H9 (cell line): ENCODE results near the gene MEGF10. TPM values are rescaled to one million over a fixed set of nuclear protein-coding genes. Genes with fewer than 3 reads are reported as not detected.

Source experiments
- DNase-seq: peaks from one replicate; pipeline ENCODE4 v3.0.0-alpha.2; 2017
- H2AFZ ChIP-seq: one replicate; pipeline ENCODE4 v1.6.1; 2013; ENCODE audit warnings: mild to moderate bottlenecking, low read length, control low read depth, moderate library complexity
- H2AK5ac ChIP-seq: 2 replicates; pipeline ENCODE4 v1.6.1; 2013; ENCODE audit warnings: low read length, control low read depth, mixed read lengths; ENCODE audit not compliant: insufficient read length
- H2BK120ac ChIP-seq: one replicate; pipeline ENCODE4 v1.6.1; 2013; ENCODE audit warnings: low read depth, mild to moderate bottlenecking, low read length, control low read depth, inconsistent platforms; ENCODE audit not compliant: poor library complexity, severe bottlenecking
- H2BK12ac ChIP-seq: 2 replicates; pipeline ENCODE4 v1.6.1; 2013; ENCODE audit warnings: low read length, control low read depth, mixed read lengths, low read depth; ENCODE audit not compliant: insufficient read length
- H2BK15ac ChIP-seq: 2 replicates; pipeline ENCODE4 v1.6.1; 2013; ENCODE audit warnings: low read depth, low read length, control low read depth
- H2BK20ac ChIP-seq: one replicate; pipeline ENCODE4 v1.6.1; 2013; ENCODE audit warnings: low read depth, mild to moderate bottlenecking, low read length, control low read depth, inconsistent platforms; ENCODE audit not compliant: poor library complexity, severe bottlenecking
- H2BK5ac ChIP-seq: 2 replicates; pipeline ENCODE4 v1.6.1; 2013; ENCODE audit warnings: low read length, control low read depth, mixed read lengths; ENCODE audit not compliant: insufficient read length
- H3K14ac ChIP-seq: 2 replicates; pipeline ENCODE4 v1.6.1; 2013; ENCODE audit warnings: low read length, control low read depth; ENCODE audit not compliant: insufficient read depth
- H3K18ac ChIP-seq: 2 replicates; pipeline ENCODE4 v1.6.1; 2013; ENCODE audit warnings: low read depth, mild to moderate bottlenecking, mixed read lengths, low read length, control low read depth; ENCODE audit not compliant: insufficient read length
- H3K23ac ChIP-seq: 2 replicates; pipeline ENCODE4 v1.6.1; 2013; ENCODE audit warnings: low read length, control low read depth, mixed read lengths, low read depth; ENCODE audit not compliant: insufficient read length
- H3K23me2 ChIP-seq: 2 replicates; pipeline ENCODE4 v1.6.1; 2013; ENCODE audit warnings: low read depth, mild to moderate bottlenecking, mixed read lengths, low read length, control low read depth; ENCODE audit not compliant: insufficient read length, poor library complexity, severe bottlenecking
- H3K27ac ChIP-seq: 2 replicates; pipeline ENCODE4 v1.5.1; 2013; ENCODE audit warnings: low read length, control low read depth, mixed read lengths, low read depth; ENCODE audit not compliant: insufficient read length
- H3K27me3 ChIP-seq: 2 replicates; pipeline ENCODE4 v1.6.1; 2013; ENCODE audit warnings: low read length, control low read depth, inconsistent platforms; ENCODE audit not compliant: insufficient read depth
- H3K4ac ChIP-seq: 2 replicates; pipeline ENCODE4 v1.6.1; 2013; ENCODE audit warnings: low read depth, mild to moderate bottlenecking, control low read depth, inconsistent platforms, low read length, moderate library complexity
- H3K4me1 ChIP-seq: 2 replicates; pipeline ENCODE4 v1.6.1; 2013; ENCODE audit warnings: low read length, control low read depth, inconsistent platforms; ENCODE audit not compliant: insufficient read depth
- H3K4me2 ChIP-seq: 2 replicates; pipeline ENCODE4 v1.6.1; 2013; ENCODE audit warnings: low read length, control low read depth, mixed read lengths; ENCODE audit not compliant: insufficient read length, insufficient read depth
- H3K56ac ChIP-seq: 2 replicates; pipeline ENCODE4 v1.6.1; 2013; ENCODE audit warnings: low read depth, mild to moderate bottlenecking, mixed read lengths, low read length, control low read depth; ENCODE audit not compliant: insufficient read length
- H3K79me1 ChIP-seq: 2 replicates; pipeline ENCODE4 v1.6.1; 2013; ENCODE audit warnings: low read depth, mild to moderate bottlenecking, moderate library complexity, low read length, control low read depth, inconsistent platforms; ENCODE audit not compliant: insufficient read depth, poor library complexity, severe bottlenecking
- H3K79me2 ChIP-seq: 2 replicates; pipeline ENCODE4 v1.6.1; 2013; ENCODE audit warnings: low read length, control low read depth, inconsistent platforms; ENCODE audit not compliant: insufficient read depth
- H3K9ac ChIP-seq: 2 replicates; pipeline ENCODE4 v1.6.1; 2013; ENCODE audit warnings: low read length, control low read depth, mixed read lengths; ENCODE audit not compliant: insufficient read length; ENCODE audit errors: extremely low read depth
- H3K9me3 ChIP-seq: one replicate; pipeline ENCODE4 v1.6.1; 2013; ENCODE audit warnings: low read depth, low read length, inconsistent platforms; ENCODE audit not compliant: control insufficient read depth
- H3T11ph ChIP-seq: one replicate; pipeline ENCODE4 v1.6.1; 2013; ENCODE audit warnings: mild to moderate bottlenecking, low read length, control low read depth, inconsistent platforms
- H4K20me1 ChIP-seq: one replicate; pipeline ENCODE4 v1.6.1; 2013; ENCODE audit not compliant: control insufficient read depth, insufficient read length, insufficient read depth
- H4K5ac ChIP-seq: 2 replicates; pipeline ENCODE4 v1.6.1; 2013; ENCODE audit warnings: low read depth, mild to moderate bottlenecking, mixed read lengths, low read length, control low read depth; ENCODE audit not compliant: insufficient read length
- H4K8ac ChIP-seq: replicated peaks from 2 replicates; pipeline ENCODE4 v1.6.1; 2013; ENCODE audit warnings: low read length, control low read depth, mixed read lengths, low read depth; ENCODE audit not compliant: insufficient read length
- H4K91ac ChIP-seq: 2 replicates; pipeline ENCODE4 v1.6.1; 2013; ENCODE audit warnings: low read depth, mild to moderate bottlenecking, moderate library complexity, mixed read lengths, low read length, control low read depth; ENCODE audit not compliant: insufficient read length
- H3K27ac Mint-ChIP-seq, 3 experiments: 2 replicates in 2 of 3; 3 replicates in 1 of 3; pipeline ENCODE4 v1.8.0; 2020 to 2021; ENCODE audit warnings: mixed read lengths in 3 of 3, mild to moderate bottlenecking in 1 of 3, moderate library complexity in 1 of 3
- H3K27me3 Mint-ChIP-seq: 2 replicates; pipeline ENCODE4 v1.8.0; 2021; ENCODE audit warnings: low read depth, mild to moderate bottlenecking, moderate library complexity, mixed read lengths
- H3K36me3 Mint-ChIP-seq, 3 experiments: 2 replicates in 2 of 3; 3 replicates in 1 of 3; pipeline ENCODE4 v1.8.0; 2020 to 2021; ENCODE audit warnings: low read depth in 3 of 3, mixed read lengths in 3 of 3; ENCODE audit not compliant: insufficient read depth in 1 of 3
- H3K4me1 Mint-ChIP-seq, 2 experiments: 2 replicates each; pipeline ENCODE4 v1.8.0; 2020; ENCODE audit warnings: mixed read lengths in 2 of 2
- H3K4me3 Mint-ChIP-seq, 2 experiments: 2 replicates in 1 of 2; 3 replicates in 1 of 2; pipeline ENCODE4 v1.8.0; 2020 to 2021; ENCODE audit warnings: mild to moderate bottlenecking in 2 of 2, mixed read lengths in 2 of 2, moderate library complexity in 1 of 2
- H3K9me3 Mint-ChIP-seq, 2 experiments: 2 replicates in 1 of 2; 3 replicates in 1 of 2; pipeline ENCODE4 v1.8.0; 2020; ENCODE audit warnings: mild to moderate bottlenecking in 2 of 2, mixed read lengths in 2 of 2, moderate library complexity in 1 of 2
- WGBS: extraction: QIAGEN DNeasy Blood & Tissue Kit; methylation state at CpG from one replicate; pipeline ENCODE4 v1.1.7; 2013; ENCODE audit warnings: missing lambda C conversion rate, low lambda C conversion rate, mixed read lengths; ENCODE audit not compliant: insufficient read length; ENCODE audit errors: extremely low coverage; 5-methylcytosine and 5-hydroxymethylcytosine counted together
- total RNA-seq: library from RNA; stranded (reverse); gene quantifications from 2 replicates; pipeline ENCODE4 v1.2.1, GENCODE V29; 2021
- TF ChIP-seq, protein P1 (sequence below): fragments of 200-600 bp; sonication (generic); conservative IDR thresholded peaks from 3 replicates; pipeline ENCODE4 v1.8.0; 2021; ENCODE audit warnings: antibody characterized with exemption, mild to moderate bottlenecking

MEGF10 gene
- total RNA-seq, 1 experiment from 2014 or later = 36.5 TPM

DNA sequence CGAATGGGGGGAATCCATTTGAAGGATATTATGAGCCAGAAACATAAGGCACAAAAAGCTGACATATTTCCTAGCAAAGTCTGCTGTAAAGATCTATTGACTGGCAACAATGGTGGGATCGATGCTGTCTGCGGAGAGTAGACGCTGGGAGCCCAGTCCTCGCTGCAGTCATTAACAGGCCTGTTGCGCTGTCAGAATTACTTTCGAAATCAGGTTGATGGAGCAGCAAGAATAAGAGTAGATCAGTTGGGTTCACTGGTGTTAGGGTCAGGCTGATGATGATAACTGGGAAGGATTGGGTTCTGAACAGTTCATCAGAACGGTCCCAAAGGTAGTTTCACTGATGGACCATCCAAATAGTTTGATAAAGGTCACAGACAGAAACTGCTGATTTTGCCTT is 87.1 kb downstream of the MEGF10 start:
- H4K8ac ChIP-seq = no peak overlapping the region
- peaks cover 0 to 4% of the 10 kb centered on the region in 2 experiments; a peak in 1 of 4 replicates for H3K4me1 Mint-ChIP-seq

More for the DNA sequence above, 87.1 kb downstream of the MEGF10 start:
- H3K27ac Mint-ChIP-seq = no peak overlapping the region
- Histone ChIP-seq H2BK15ac (no peak overlapping the region), H2BK120ac (no peak overlapping the region), H3K18ac (no peak overlapping the region), H2BK20ac (no peak overlapping the region), H3T11ph (no peak overlapping the region), H2AK5ac (no peak overlapping the region), H3K4me2 (no peak overlapping the region), H3K23ac (no peak overlapping the region), H4K20me1 (no peaks in the 10 kb centered on the region), H3K56ac (no peak overlapping the region), H2AFZ (no peak overlapping the region), H3K79me2 (no peaks in the 10 kb centered on the region), H3K79me1 (no peaks in the 10 kb centered on the region), H3K14ac (no peak overlapping the region), H2BK12ac (no peak overlapping the region), H3K23me2 (no peaks in the 10 kb centered on the region), H3K9ac (no peak overlapping the region), H2BK5ac (no peak overlapping the region), H3K9me3 (peaks cover 6% of the 10 kb centered on the region), H3K27me3 (no peaks in the 10 kb centered on the region), H3K27ac (no peak overlapping the region), H4K91ac (no peak overlapping the region), H3K4ac (no peak overlapping the region), H4K5ac (no peak overlapping the region), H3K4me1 (no peaks in the 10 kb centered on the region)
- TF ChIP-seq, protein P1, sequence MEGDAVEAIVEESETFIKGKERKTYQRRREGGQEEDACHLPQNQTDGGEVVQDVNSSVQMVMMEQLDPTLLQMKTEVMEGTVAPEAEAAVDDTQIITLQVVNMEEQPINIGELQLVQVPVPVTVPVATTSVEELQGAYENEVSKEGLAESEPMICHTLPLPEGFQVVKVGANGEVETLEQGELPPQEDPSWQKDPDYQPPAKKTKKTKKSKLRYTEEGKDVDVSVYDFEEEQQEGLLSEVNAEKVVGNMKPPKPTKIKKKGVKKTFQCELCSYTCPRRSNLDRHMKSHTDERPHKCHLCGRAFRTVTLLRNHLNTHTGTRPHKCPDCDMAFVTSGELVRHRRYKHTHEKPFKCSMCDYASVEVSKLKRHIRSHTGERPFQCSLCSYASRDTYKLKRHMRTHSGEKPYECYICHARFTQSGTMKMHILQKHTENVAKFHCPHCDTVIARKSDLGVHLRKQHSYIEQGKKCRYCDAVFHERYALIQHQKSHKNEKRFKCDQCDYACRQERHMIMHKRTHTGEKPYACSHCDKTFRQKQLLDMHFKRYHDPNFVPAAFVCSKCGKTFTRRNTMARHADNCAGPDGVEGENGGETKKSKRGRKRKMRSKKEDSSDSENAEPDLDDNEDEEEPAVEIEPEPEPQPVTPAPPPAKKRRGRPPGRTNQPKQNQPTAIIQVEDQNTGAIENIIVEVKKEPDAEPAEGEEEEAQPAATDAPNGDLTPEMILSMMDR = no peak
- no CpG with 5 or more reads among the region's 8 CpGs for WGBS
- H3K9me3 Mint-ChIP-seq = peaks cover 3% of the 10 kb centered on the region in 2 experiments; a peak in 2 of 5 replicates
- DNase-seq = no peak
- peaks cover 11 to 29% (median 24%) of the 10 kb centered on the region in 3 experiments for H3K36me3 Mint-ChIP-seq
- no peaks in the 10 kb centered on the region for H3K27me3 Mint-ChIP-seq
- H3K4me3 Mint-ChIP-seq = no peak overlapping the region
